Right cardiac atrium (tissue), 5 donors: Measurements from ENCODE around the gene RPGRIP1. TPM values are rescaled to one million over a fixed set of nuclear protein-coding genes. Genes with fewer than 3 reads are reported as not detected.
"Not testable (repeated sequence)": the region's sequence is repeated elsewhere in the genome, so short reads cannot be mapped to it uniquely, and the experiment has no call there.

Source experiments
- ATAC-seq, 2 donors: fragments of 200-7000 bp; cut with Tn5 transposase; one replicate each; pipeline versions ENCODE4 v1.8.0 to v1.9.1; 2020; ENCODE audit warnings: moderate library complexity in 2 of 2, mild to moderate bottlenecking in 1 of 2
- DNase-seq, 3 donors: peaks; one replicate each; pipeline ENCODE4 v3.0.0-alpha.2; 2020
- H3K27ac ChIP-seq: one replicate; pipeline ENCODE4 v1.5.1; 2013; ENCODE audit warnings: mild to moderate bottlenecking, low read length, control low read depth, moderate library complexity
- H3K27me3 ChIP-seq: one replicate; pipeline ENCODE4 v1.6.1; 2013; ENCODE audit not compliant: control insufficient read depth, insufficient read depth
- H3K4me1 ChIP-seq: one replicate; pipeline ENCODE4 v1.6.1; 2013; ENCODE audit warnings: low read length; ENCODE audit not compliant: control insufficient read depth, insufficient read depth
- H3K4me3 ChIP-seq: one replicate; pipeline ENCODE4 v1.5.1; 2013; ENCODE audit warnings: low read length, control low read depth
- H3K9me3 ChIP-seq: one replicate; pipeline ENCODE4 v1.6.1; 2013; ENCODE audit warnings: low read length; ENCODE audit not compliant: control insufficient read depth
- WGBS: extraction: QIAGEN DNeasy Blood & Tissue Kit; methylation state at CpG from one replicate; pipeline ENCODE4 v1.1.7; 2013; 5-methylcytosine and 5-hydroxymethylcytosine counted together
- intact Hi-C, 4 donors: fragments of 100-400 bp; cut with DNase I; formaldehyde crosslinking; loops; one replicate each; pipeline versions ENCODE4 v1.11.0 to v1.14.0; 2022 to 2023
- polyA plus RNA-seq: library from polyadenylated mRNA; stranded (reverse); fragments of 200-250 nt; gene quantifications from one replicate; pipeline ENCODE4 v1.2.3, GENCODE V29; 2013
- total RNA-seq, 4 donors: library from RNA; stranded (reverse); fragmentation: NEBNext Ultra II Directional; extraction: Animal tissue kit (Norgen Biotek cat#: 25700); gene quantifications; one replicate each; pipeline ENCODE4 v1.2.1, GENCODE V29; 2021
- donor health status: healthy with polysubstance abuse.
- donor health status: DM: no; HTN: yes; CAD: no.
- donor health status: DM: no; HTN: no; CAD: no.
- donor health status: DM: no; HTN: yes; CAD: no; lungs with severe emphysema.
- donor health status: DM: yes; HTN: yes; CAD: no.

Gene RPGRIP1
- total and polyA plus RNA-seq, 5 donors, result 0.20 to 1.0 (median 0.42) TPM

DNA sequence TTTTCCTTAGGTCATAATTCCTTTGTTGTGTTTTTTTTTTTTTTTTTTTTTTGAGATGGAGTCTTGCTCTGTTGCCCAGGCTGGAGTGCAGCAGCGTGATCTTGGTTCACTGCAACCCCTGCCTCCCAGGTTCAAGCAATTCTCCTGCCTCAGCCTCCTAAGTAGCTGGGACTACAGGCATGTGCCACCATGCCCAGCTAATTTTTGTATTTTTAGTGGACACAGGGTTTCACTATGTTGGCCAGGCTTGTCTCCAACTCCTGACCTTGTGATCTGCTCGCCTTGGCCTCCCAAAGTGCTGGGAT, 22.9 kb downstream of the RPGRIP1 start:
- H3K9me3 ChIP-seq, intact Hi-C loops, DNase-seq, H3K27ac ChIP-seq, H3K27me3 ChIP-seq, H3K4me1 ChIP-seq, ATAC-seq, H3K4me3 ChIP-seq: not testable (repeated sequence)
- WGBS, result 91% methylated on average over 2 of the region's 2 CpGs

DNA sequence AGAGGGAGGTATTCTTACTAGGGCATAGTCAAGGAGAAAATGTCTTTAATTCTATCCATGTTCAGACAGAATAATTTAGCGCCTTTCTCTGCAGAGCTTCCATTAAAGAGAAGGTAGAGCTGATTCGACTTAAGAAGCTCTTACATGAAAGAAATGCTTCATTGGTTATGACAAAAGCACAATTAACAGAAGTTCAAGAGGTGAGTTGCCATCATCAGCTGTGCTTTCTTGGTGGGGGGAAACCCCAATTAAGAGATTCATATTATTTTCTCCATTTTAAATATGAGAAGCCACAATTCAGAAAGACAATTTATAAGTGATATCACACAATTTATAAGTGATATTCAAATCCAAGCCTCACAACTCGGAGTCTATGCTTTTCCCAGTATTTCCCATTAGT, 27.8 kb downstream of the RPGRIP1 start:
- no peak overlapping the region for H3K4me3 ChIP-seq
- DNase-seq, result no peak
- H3K9me3 ChIP-seq, result no peaks in the 10 kb centered on the region
- ATAC-seq, result no peak
- intact Hi-C loops, result no loop called here
- H3K27me3 ChIP-seq, result no peaks in the 10 kb centered on the region
- no peaks in the 10 kb centered on the region for H3K4me1 ChIP-seq
- H3K27ac ChIP-seq, result no peak overlapping the region
- 84% methylated on average over 3 of the region's 3 CpGs for WGBS

DNA sequence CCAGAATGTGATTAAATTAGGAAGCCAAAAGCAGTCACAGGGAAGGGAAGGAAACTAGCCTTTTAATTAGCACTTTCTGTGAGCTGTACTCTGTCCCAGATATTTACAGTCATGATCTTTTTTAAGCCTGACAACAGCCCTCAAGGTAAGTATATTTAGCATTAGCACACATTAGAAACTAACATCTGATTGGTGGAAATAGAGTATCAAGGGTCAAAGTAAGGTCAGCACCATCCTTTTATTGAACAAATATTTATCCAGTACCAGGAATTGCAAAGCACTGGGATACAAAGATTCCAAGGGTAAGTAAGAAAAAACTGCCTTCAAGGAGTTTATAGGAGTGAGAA, 28.2 kb downstream of the RPGRIP1 start:
- H3K27ac ChIP-seq, result peak overlapping the region; percentile 72
- H3K4me1 ChIP-seq, result no peaks in the 10 kb centered on the region
- H3K27me3 ChIP-seq, result no peaks in the 10 kb centered on the region
- ATAC-seq (peak; percentile 34 to 36), DNase-seq (no peak)
- H3K4me3 ChIP-seq, result peak overlapping the region; percentile 28
- intact Hi-C loops, result no loop called here
- no peaks in the 10 kb centered on the region for H3K9me3 ChIP-seq

GRCh38 chr14:21308479-21309237, 28.8 kb downstream of the RPGRIP1 start:
- 3% methylated on average over 16 of the region's 16 CpGs for WGBS
- DNase-seq (peak; percentile 64 to 78 (median 76)), ATAC-seq (peak; percentile 88 to 94)
- Histone ChIP-seq H3K9me3 (no peaks in the 10 kb centered on the region), H3K27me3 (no peaks in the 10 kb centered on the region), H3K4me3 (peak overlapping the region; percentile 28), H3K27ac (peak overlapping the region; percentile 72), H3K4me1 (no peaks in the 10 kb centered on the region)
- intact Hi-C loops, result no loop called here

DNA sequence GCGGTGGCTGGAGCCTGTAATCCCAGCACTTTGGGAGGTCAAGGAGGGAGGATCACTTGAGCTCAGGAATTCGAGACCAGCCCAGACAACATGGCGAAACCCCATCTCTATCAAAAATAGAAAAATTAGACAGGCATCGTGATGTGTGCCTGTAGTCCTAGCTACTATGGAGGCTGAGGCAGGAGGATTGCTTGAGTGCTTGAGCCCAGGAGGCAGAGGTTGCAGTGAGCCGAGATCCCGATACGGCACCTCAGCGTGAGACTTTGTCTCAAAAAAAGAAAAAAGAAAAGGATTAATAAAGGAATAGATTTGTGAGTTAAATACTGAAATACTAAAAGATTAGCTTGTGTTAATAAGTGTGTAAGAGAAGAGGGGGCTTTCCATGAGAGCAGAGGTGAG, 29.4 kb downstream of the RPGRIP1 start:
- Histone ChIP-seq H3K27me3 (no peaks in the 10 kb centered on the region), H3K27ac (no peak overlapping the region), H3K4me1 (no peaks in the 10 kb centered on the region), H3K4me3 (peak overlapping the region; percentile 28), H3K9me3 (no peaks in the 10 kb centered on the region)
- no peak for DNase-seq
- intact Hi-C loops, result no loop called here
- peak in 1 of 2 donors; percentile 23 for ATAC-seq
- 75% methylated on average over 8 of the region's 8 CpGs for WGBS

GRCh38 chr14:21309956-21310355, 30.1 kb downstream of the RPGRIP1 start:
- intact Hi-C loops, result no loop called here
- ATAC-seq (no peak), DNase-seq (no peak)
- 95% methylated on average over 3 of the region's 3 CpGs for WGBS
- Histone ChIP-seq H3K27ac (no peak overlapping the region), H3K4me3 (no peak overlapping the region), H3K27me3 (no peaks in the 10 kb centered on the region), H3K4me1 (no peaks in the 10 kb centered on the region), H3K9me3 (no peaks in the 10 kb centered on the region)

DNA sequence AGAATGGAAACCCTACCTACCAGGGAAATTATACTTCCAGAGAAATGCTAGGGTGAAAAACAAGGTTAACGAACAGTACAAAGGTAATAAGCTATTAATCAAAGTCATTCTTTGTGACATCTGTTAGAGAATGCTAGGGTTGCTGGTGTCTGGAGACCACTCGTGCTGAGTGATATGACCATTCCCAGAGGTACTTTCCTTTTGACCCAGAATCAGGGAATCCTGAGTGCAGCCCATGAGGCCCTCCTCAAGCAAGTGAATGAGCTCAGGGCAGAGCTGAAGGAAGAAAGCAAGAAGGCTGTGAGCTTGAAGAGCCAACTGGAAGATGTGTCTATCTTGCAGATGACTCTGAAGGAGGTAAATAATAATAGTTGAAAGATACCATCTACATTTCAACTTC, 31.7 kb downstream of the RPGRIP1 start:
- no peak overlapping the region for H3K27ac ChIP-seq
- no peak overlapping the region for H3K4me3 ChIP-seq
- no peaks in the 10 kb centered on the region for H3K9me3 ChIP-seq
- no peaks in the 10 kb centered on the region for H3K4me1 ChIP-seq
- H3K27me3 ChIP-seq, result no peaks in the 10 kb centered on the region
- 62% methylated on average over 2 of the region's 2 CpGs for WGBS
- intact Hi-C loops, result no loop called here
- ATAC-seq (no peak), DNase-seq (no peak)

- H3K27ac ChIP-seq, result no peak overlapping the region
- no peaks in the 10 kb centered on the region for H3K4me1 ChIP-seq
- H3K4me3 ChIP-seq, result no peak overlapping the region
- ATAC-seq (no peak), DNase-seq (no peak)
- intact Hi-C loops, result no loop called here
- 83% methylated on average over 12 of the region's 12 CpGs for WGBS
- no peaks in the 10 kb centered on the region for H3K9me3 ChIP-seq
- no peaks in the 10 kb centered on the region for H3K27me3 ChIP-seq
Observed at GRCh38 chr14:21313512-21313911, 33.6 kb downstream of the RPGRIP1 start.

DNA sequence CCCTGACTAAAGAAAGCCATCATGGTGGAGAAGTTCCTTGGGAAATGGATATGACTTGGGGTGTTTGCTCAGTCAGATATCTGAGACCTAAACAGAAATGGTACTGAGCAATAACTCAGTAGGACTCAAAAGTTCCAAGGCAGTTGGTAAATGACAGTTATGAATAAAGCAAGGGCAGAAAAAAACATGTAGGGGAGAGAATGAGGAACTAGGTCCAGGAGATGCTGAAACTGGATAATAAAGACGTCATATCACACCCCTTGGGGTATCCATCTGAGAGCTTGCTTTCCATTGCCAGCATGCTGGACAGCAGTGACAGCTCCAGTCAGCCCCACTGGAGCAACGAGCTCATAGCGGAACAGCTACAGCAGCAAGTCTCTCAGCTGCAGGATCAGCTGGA, 37.5 kb downstream of the RPGRIP1 start:
- WGBS, result 39% methylated on average over 3 of the region's 3 CpGs
- ATAC-seq (no peak), DNase-seq (no peak)
- Histone ChIP-seq H3K9me3 (no peaks in the 10 kb centered on the region), H3K4me1 (no peaks in the 10 kb centered on the region), H3K4me3 (no peak overlapping the region), H3K27ac (no peak overlapping the region), H3K27me3 (no peaks in the 10 kb centered on the region)
- intact Hi-C loops, result no loop called here

- Histone ChIP-seq H3K27me3 (no peaks in the 10 kb centered on the region), H3K4me1 (no peaks in the 10 kb centered on the region), H3K4me3 (no peak overlapping the region), H3K27ac (no peak overlapping the region), H3K9me3 (no peaks in the 10 kb centered on the region)
- no peak for ATAC-seq
- intact Hi-C loops, result no loop called here
- DNase-seq, result no peak
- WGBS, result 91% methylated on average over 2 of the region's 2 CpGs
Observed at GRCh38 chr14:21320913-21321312, 41.0 kb downstream of the RPGRIP1 start.

DNA sequence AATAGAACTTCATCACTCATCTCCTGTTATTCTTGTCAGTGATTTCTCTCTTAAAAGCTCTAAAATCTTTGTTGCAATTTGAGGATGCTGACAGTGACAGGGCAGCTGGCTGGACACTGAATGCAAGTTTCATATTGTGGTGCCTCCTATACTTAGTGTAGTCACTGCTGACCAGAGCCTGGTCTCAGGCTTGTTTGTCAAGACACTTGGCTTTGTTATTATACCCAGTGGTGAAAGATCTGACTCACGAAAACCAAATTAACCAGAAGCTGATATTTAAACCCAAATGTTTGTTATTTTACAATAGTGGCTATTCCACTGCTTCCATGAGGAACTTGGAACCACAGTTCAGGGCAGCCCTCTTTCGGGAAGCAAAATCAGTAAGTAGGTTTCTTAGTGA, 42.8 kb downstream of the RPGRIP1 start:
- DNase-seq, result no peak
- H3K4me3 ChIP-seq, result no peak overlapping the region
- no peaks in the 10 kb centered on the region for H3K9me3 ChIP-seq
- 78% methylated on average over 2 of the region's 2 CpGs for WGBS
- H3K27ac ChIP-seq, result no peak overlapping the region
- intact Hi-C loops, result no loop called here
- H3K27me3 ChIP-seq, result no peaks in the 10 kb centered on the region
- no peaks in the 10 kb centered on the region for H3K4me1 ChIP-seq
- no peak for ATAC-seq

- H3K4me1 ChIP-seq, result no peaks in the 10 kb centered on the region
- H3K4me3 ChIP-seq, result no peak overlapping the region
- H3K9me3 ChIP-seq, result no peaks in the 10 kb centered on the region
- intact Hi-C loops, result no loop called here
- WGBS, result 75% methylated on average over 1 of the region's 1 CpG
- H3K27me3 ChIP-seq, result no peaks in the 10 kb centered on the region
- ATAC-seq (no peak), DNase-seq (no peak)
- no peak overlapping the region for H3K27ac ChIP-seq
Observed at GRCh38 chr14:21326972-21327371, 47.1 kb downstream of the RPGRIP1 start.
